GM19238 (cell line): Measurements from ENCODE around the gene LMCD1.

Experiments
- DNase-seq: peaks from one replicate; pipeline ENCODE4 v3.0.0; 2011; ENCODE audit warnings: low spot score; ENCODE audit not compliant: insufficient read length

LMCD1 gene

DNA sequence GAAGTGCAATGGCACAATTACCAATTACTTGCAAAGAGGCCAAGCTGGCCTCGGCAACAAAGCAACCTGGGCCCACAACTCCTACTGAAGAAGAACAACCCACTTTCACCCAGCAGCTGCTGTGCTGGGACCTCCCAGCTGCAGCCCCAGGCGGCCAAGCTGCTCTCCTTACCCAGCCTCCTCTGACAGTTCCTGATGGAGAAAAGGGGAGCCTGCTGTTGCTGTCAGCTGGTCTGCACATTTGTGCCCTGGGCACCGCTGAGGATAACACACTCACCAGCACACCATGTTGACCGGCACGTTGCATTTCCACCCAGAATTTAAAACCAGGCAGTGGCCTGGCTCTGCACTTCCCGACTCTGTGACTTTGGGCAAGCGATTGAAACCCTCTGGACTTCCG, 109.3 kb downstream of the LMCD1 start:
- DNase-seq: no peak

DNA sequence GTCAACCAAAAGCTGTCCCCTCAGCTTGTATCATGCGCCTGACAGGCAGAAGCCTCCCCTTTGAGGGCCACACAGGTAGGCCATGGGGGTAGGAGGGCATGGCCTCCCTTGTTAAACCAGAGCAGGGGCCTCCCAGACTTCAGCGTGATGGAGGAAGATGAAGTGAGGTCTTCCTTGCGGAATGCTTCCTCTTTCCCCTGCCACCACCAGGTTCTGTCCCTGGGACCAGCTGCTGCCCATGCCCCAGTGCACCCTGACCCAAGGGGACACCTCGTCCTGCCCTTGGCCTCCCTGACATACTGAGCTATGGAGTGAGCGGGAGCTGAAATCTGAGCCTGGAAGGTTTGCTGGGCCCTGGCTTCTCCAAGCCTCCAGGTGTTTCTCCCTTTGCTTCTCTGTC, 116.3 kb downstream of the LMCD1 start:
- DNase-seq: no peak

DNA sequence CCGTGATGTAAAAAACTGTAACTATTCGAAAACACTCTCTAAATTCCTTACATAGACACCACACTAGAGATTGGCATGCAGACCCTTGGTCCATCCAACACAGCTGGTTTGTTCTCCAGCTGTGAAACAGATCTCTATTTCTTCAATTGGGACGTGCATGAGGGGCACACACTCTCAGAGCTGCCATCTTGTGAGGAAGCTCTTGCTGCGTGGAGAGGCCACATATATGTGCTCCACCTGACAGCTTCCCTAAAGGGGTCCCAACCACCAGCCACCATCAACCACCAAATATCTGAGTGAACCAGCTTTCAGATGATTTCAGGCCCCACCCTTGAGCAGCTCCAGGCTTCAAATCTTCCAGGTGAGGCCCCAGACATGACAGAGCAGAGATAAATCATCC, 117.3 kb downstream of the LMCD1 start:
- DNase-seq: no peak

DNA sequence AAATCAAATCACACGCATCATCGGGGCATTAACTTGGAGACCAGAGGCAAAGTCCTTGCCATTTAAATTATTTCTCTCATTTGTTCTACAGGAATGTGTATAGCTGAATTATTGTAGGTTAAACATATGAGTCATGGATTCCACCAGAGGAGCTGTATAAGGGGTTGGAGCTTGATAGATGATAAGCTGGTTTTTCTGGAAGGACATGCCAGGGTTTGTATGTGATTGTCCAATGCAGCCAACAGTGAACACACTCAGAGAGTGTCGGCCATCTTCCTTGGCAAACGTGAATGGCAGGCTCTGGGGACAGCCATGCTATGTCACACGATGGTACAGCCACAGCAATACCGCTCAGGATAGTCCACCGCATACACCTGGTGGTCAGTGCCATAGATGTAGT, 117.9 kb downstream of the LMCD1 start:
- DNase-seq: no peak

DNA sequence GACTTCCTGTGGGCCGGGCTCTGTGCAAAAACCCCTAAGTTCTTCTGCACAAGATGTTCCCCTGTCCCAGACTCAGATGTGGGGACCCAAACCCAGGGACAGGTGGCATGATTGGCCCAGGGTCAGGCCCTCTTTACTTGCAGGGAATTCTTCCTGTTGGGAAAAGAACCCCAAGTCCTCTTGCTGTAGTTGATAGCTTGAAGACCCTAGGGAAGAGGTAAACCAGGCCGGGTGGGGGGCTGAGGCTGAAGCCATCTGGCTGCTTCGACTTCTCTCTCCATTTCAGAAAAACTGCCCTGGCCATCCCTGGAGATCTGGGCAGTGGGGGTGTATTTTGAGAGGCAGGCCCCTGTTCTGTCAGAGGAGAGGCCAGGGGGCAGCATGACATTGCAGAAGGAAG, 119.5 kb downstream of the LMCD1 start:
- no peak for DNase-seq

DNA sequence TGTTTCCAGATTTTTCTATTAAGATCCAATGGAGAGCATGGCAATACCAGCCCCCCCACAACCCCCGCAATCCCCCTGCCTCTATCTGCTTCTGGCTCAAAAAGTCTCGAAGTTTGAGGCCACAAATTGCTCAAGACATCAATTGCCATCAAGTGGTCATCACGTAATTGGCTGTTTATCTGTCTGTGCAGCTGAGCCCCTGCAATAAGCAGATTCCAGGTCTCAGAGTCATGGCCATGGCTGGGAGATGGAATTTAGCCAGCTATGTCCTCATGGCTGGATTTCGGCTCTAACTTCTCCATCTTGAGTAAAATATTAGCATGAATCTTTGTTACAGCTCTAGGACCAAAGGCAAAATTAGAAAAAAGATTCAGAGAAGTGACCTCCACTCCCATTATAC, 120.2 kb downstream of the LMCD1 start:
- DNase-seq: no peak

DNA sequence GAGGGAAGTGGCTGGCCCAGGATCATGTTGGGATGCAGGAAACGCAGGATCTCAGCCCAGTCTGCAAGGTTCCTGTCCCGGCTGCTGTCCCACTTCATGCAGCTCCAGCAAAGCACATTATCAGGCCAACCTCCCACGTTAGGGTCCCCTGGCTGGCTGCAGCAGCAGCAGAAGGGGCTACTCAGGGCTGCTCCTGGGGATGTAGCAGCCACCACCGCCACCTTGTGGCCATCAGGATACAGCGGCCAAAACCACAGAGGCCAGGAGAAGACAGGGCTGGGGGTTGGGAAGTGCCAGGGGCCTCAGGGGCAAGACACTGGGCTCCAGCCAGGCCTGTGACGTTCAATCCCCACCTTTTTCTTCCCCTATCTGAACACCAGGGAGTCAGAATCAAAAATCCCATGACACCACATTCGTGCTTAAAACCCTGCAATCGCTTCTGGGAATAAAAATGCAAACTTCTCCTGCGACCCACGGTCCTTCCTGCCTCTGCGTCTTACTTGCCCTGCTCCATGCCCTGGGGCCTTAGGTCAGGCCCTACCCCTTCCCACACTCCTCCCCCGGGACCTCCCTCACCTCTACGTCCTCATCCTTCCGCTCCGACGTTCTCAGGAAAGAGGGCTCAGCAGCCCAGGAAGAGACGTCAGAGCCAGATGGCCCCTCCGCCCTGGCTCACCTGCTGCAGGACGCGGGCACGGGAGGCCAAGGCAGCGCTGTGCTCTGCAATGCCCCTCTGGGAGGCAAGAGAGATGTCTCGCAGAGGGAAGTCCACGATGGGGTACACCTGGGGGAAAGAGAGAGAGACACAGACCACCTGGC, 121.5 kb downstream of the LMCD1 start:
- peak; percentile 67 for DNase-seq

DNA sequence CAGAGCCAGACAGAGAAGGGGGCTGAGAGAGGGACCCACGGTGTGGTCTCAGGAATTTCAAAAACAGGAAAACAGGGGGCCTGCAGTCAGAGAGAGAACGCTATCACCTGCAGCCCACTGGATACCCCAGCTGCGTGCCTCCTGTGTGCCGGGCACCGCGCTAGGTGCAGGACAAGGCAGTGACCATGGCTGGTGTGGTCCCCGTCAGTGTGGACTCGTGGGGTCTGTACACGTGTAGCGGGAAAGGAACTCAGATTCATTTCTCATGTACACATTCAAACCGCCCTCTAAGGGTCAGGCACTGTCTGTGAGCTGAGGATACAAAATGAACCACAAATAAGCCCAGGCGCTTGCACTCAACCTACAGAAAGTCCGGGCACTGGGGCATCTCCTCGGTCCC, 122.1 kb downstream of the LMCD1 start:
- DNase-seq: no peak
